ENCODE measurements around the gene NHS.

The NHS gene
- 0 to 1.9 (median 0.54) reads per million in 4 donors for total RNA-seq

DNA sequence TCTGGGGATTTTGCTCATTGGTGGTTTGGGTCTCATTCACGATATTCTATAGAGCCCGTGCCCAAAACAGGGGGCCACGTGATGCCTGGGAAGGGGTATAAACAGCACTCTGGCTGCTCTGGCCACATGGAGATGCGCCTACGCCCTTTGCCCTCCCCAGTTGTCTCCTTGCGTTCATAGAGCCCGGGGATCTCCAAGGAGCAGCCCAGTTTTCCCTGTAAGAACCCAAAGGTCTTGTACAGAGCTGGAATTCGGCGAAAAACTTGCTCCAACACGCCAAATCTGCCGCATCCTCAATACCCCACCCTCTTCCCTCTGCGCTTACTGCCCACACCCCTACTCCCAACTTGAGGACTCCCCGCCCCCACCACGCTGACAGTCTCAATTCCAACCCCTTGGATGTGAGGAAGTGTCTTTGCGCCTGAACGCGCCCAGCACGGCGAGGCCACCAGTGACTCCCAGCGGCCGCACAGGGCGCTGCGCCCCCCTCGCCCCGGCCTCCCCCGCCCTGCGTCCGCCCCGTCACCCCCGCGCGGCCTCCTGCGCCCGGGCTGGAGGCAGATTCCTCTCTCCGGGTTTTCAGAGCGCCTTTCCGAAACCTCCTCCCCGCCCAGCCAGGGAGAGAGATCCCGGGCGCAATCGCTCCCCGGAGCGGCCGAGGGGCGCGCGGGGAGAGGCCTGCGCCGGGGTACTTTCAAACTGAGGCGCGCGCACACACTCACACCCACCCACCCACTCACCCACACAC, at the start of gene NHS:
Gene NHS (plus strand): TSS at position 582 of the 748 bp plus-strand sequence. CDS start 558 bp downstream, outside the sequence.
- DNase-seq, result no peak

GRCh38 chrX:17328837-17329236, 46.2 kb upstream of the NHS start:
- no peak for DNase-seq

DNA sequence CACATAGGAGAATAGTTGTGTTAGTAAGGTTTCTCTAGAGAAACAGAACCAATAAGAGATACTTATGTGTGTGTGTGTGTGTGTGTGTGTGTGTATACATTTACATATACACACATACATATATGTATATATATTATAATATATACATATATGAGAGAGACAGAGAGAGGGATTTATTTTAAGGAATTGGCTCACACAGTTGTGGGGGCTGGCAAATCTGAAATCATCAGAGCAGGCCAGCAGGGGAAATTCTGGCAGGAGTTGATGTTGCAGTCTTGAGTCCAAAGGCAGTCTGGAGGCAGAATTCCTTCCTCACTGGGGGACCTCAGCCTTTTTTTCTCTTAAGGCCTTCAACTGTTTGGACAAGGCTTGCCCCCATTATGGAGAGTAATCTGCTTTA, 38.6 kb upstream of the NHS start:
- DNase-seq, result no peak

GRCh38 chrX:17355976-17356375, 19.0 kb upstream of the NHS start:
- DNase-seq, result no peak

DNA sequence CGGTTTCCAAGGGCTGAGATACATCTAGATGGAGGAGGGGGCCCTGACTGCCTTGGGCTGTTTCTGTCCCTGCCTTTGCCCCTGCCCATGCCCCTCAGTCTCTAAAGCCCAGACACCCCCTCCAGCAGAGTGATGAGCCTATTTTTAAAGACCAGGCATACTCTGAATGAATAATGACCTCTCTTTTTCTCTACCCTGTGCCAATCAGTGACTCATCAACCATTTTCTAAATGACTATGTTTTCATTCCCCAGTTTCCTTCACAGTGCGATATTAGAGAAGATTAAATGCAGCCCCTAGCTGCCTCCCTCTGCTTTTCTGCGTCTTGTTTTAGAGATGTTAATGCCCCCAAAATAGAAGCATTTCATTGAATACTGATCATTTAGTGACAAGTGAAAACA, 15.5 kb upstream of the NHS start:
- no peak for DNase-seq

GRCh38 chrX:17361620-17362019, 13.4 kb upstream of the NHS start:
- no peak for DNase-seq

DNA sequence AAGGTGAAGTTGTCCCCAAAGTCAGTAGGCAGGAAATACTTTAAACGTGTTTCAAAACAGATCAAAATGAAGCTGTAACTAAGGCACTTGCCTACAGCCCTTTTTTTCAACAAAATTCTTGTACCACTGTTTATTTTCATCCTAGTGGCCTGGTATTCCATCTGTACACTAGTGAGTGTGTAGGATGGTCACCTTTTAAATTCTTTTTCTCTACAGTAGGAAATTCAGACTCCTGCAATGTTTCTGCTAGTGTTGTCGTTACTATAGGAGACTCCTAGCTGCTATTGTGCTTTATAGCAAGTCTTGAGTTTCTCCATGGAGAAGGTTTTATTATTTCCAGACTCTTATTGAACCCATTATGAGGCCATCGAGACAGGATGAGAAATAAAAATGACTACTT, 7.0 kb upstream of the NHS start:
- no peak for DNase-seq

DNA sequence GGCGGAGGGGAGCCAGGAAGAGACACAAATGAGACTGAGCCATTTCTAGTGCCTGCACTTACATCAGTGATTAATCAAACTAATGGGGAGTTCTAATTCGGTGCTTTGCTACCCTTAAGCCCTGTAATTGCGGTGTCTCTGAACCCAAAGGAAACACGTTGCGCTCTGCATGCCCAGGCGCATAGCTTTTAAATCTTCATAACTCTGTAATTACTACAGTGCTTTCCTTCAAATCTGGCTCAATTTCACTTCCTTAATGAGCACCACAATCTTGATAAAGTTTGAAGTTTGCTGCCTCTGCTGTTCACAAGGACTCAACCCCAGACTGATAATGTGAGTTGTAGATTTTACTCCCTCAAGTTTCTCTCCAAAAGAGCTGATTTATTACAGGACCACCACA, 5.7 kb upstream of the NHS start:
- no peak for DNase-seq

GRCh38 chrX:17370191-17370590, 4.8 kb upstream of the NHS start:
- no peak for DNase-seq

DNA sequence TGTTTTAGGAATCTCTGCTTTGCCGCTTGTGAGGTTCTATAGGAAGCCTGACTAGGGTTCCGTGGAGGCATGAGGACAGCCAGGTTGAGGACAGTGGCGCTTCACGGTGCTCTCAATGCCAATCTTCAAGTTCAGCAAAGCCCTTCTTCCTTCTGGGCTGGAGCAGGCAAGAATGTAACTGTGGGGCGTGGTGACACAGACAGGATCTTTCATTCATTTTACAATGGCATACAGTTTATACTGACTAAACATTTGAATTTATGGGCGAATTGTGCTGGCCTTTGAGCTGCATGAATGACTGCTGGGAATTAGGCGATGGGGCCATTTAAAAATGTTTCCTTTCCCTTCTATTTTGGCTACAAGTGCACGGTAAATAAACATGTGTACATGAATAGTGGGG, 2.9 kb upstream of the NHS start:
- DNase-seq, result no peak

- DNase-seq, result no peak
Measured at GRCh38 chrX:17373337-17373736, 1.7 kb upstream of the NHS start.

DNA sequence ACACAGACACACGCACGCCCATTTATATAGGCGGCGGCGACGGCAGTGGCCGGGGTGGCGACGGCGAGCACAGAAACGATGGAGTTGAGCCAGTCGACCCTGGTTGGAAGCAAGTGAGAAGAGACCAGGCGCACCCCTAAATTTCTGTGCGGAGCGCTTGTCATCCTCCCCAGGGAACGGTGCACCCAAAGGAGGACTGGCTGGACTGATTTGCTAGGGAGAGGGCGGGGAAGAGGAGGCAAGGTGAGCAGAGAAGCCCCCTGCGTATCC, 302 bp downstream of the NHS start:
- no peak for DNase-seq

DNA sequence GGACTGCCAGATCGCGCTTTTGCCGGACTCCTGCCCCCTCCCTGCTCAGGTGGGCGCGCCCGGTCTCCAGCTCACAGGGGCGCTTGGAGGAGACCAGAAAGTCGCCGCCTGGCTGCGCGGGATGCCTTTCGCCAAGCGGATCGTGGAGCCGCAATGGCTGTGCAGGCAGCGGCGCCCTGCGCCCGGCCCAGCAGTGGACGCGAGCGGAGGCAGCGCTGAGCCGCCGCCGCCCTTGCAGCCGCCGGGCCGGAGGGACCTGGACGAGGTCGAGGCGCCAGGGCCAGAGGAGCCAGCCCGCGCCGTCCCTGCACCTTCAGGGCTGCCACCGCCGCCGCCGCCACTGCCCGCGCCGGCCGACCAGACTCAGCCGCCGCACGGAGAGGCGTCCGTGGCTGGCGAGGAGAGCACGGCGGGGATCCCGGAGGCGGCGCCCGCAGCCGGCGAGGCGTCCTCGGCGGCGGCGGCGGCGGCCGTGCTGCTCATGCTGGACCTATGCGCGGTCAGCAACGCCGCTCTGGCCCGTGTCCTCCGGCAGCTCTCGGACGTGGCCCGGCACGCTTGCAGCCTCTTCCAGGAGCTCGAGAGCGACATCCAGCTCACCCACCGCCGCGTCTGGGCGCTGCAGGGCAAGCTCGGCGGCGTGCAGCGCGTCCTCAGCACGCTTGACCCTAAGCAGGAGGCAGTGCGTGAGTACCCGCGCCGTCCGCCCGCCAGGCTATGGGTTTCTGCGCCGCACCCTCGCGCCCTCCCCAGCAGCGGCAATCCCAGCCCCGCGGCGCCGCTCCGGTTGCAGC, 834 bp downstream of the NHS start:
- DNase-seq, result no peak

- no peak for DNase-seq
Measured at GRCh38 chrX:17376431-17377077, 1.6 kb downstream of the NHS start.

DNA sequence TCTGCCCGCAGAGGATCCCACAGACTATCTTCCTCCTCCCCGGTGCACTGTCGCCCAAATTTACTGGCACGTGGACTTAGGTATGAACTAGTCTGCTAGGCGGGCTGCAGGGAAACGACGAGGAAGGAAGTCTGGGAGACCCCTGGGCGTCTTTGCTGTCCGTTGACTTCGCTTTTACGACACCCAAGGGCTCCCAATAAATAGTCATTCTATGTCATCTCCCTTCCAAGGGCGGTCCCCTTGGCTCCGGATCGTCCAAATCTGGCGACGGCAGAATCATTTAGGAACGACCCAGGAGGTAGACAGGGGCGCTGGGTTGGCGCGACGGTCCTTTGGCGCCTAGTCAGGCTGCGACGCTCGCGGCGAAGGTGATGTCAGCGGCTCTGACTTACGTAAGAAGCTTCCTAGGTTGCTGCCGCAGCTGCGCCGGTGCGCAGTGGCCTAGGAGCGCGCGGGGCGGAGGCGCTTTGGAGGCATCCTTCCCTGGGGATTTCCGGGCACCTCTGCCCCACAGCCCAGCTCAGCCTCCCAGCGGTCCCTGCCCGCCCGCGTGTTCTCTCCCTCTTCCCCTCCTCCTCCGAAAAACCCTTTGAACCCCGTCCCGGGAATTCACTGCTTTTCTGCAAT, 2.2 kb downstream of the NHS start:
- DNase-seq, result peak in 1 of 5 donors; percentile 17

- no peak for DNase-seq
Measured at GRCh38 chrX:17377795-17378194, 2.8 kb downstream of the NHS start.

DNA sequence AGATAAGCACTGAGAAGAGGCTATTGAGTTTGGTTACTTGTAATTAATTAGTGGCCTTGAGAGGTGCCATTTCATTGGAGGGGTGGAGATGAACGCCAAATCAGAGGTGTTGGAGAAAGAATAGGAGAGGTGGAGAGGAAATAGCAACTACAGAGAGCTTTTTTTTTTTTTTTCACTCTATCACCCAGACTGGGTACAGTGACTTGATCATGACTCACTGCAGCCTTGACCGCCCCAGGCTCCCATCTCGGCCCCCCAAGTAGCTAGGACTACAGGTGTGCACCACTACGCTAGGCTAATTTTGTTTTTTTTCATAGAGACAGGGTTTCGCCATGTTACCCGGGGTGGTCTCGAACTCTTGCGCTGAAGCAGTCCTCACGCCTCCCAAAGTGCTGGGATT, 5.2 kb downstream of the NHS start:
- DNase-seq, result no peak

- DNase-seq, result no peak
Measured at GRCh38 chrX:17390419-17390850, 15.4 kb downstream of the NHS start.

DNA sequence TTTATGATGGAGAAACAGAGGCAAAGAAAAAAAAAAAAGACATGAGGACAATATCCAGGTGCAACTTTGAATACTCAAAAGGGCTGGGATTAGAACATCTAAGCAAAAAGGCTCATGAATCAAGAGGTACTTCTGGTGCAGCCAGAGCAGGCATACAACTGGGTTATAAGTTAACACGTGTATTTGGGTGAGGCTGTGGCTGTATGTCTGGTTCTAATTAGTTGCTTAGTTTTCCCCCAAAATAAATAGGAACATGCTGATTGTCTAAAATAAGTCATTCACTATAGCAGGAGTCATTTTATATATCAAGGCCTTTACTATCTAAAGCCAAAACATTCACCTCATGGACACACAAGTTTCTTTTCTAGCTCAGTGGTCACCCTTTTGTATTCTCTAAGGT, 20.2 kb downstream of the NHS start:
- DNase-seq, result no peak

- DNase-seq, result no peak
Measured at GRCh38 chrX:17397074-17397473, 22.1 kb downstream of the NHS start.

DNA sequence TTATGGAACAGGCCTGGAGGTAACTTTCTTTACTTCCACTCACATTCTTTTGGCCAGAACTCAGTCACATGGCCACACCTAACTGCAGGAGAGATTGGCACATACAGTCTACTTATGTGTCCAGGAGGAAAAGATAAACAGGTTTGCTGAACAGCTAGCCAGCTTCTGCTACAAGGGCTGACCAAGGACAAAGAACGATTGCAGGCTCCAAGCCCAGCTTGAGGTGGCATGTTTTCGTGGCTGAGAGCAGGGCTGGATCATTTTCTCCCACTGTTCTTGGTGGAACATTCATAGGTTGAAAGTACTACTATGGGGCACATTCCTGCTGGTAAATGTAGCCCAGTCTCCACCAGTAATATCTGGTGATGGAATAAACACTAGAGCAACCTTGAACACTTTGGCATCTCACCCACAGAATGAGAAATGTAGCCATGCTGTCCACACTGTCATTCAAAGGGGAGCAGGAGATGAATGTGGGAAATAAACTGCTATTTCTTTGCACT, 28.2 kb downstream of the NHS start:
- DNase-seq, result no peak

DNA sequence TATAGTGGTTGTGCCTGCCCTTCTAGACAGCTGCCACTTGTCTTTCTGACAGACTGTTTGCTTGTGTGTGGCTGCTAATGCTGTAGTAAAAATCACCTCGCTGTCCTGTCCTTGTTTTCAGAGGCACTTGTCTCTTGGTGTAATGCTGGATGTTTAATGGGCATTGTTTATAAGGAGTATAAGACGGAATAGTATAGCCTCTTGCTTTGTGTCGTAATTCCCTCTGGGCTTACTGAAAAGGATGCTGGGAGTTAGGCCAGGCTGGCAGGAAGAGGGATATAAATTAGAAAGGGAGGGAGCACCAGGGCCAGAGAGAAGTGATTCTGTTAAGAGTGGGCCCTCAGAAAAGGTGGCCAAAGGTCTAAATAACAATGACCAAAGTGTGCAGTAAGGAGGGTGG, 29.0 kb downstream of the NHS start:
- no peak for DNase-seq

GRCh38 chrX:17405225-17405969, 30.4 kb downstream of the NHS start:
- no peak for DNase-seq

All from T-helper 1 cell (primary cell).